Left colon (tissue), 2 donors: ENCODE measurements around the gene NBPF12. TPM values are rescaled to one million over a fixed set of nuclear protein-coding genes. Genes with fewer than 3 reads are reported as not detected.
"Not testable (repeated sequence)": the region's sequence is repeated elsewhere in the genome, so short reads cannot be mapped to it uniquely, and the experiment has no call there.

Source experiments
- ATAC-seq: fragments of 200-7000 bp; cut with Tn5 transposase; one replicate; pipeline ENCODE4 v1.9.1; 2020; ENCODE audit warnings: mild to moderate bottlenecking, moderate library complexity
- DNase-seq, 2 donors: peaks; one replicate each; pipeline ENCODE4 v3.0.0-alpha.2; 2020
- intact Hi-C, 2 donors: fragments of 100-400 bp; cut with DNase I in 1 of 2; cut with micrococcal nuclease in 1 of 2; formaldehyde crosslinking; loops; one replicate each; pipeline versions ENCODE4 v1.11.2 to v1.14.0; 2022; cut with DNase I, micrococcal nuclease
- long read RNA-seq: library from polyadenylated mRNA; unstranded; transcript quantifications from one replicate; pipeline ENCODE4 v2.0.0, GENCODE V29; 2021
- total RNA-seq, 2 donors: library from RNA; stranded (reverse); fragmentation: NEBNext Ultra II Directional; extraction: Animal tissue kit (Norgen Biotek cat#: 25700); gene quantifications; one replicate each; pipeline ENCODE4 v1.2.1, GENCODE V29; 2021
- donor health status: DM: no; HTN: no; CAD: no.
- donor health status: DM: yes; HTN: yes; CAD: no.

Gene NBPF12
- total RNA-seq = 10 to 100 TPM in 1 of 2 donors, 1 to 10 TPM in 1; 9.3 to 10.1 TPM
- long read RNA-seq, partial matches to known transcripts = 2 of 4 reads
- long read RNA-seq, other reads (novel, unspliced or antisense) = 2 of 4 reads

- DNase-seq (peak; percentile 84 to 88), ATAC-seq (peak; percentile 93)
- intact Hi-C loops = not testable (repeated sequence)
These were observed at the start of gene NBPF12 for GRCh38 chr1:146938242-146938902. TSS of gene NBPF12 (plus strand) at chr1:146938324. CDS start at chr1:146960144, 21,820 bp downstream.

- ATAC-seq, DNase-seq, intact Hi-C loops: not testable (repeated sequence)
These were observed 46.8 kb upstream of the NBPF12 start for GRCh38 chr1:146891355-146891754.

- ATAC-seq = peak; percentile 55
- DNase-seq, intact Hi-C loops: not testable (repeated sequence)
These were observed 45.8 kb upstream of the NBPF12 start for GRCh38 chr1:146892331-146892730.

GRCh38 chr1:146907565-146908261 is 30.4 kb upstream of the NBPF12 start:
- DNase-seq, intact Hi-C loops, ATAC-seq: not testable (repeated sequence)

GRCh38 chr1:146912975-146913374 is 25.1 kb upstream of the NBPF12 start:
- DNase-seq, intact Hi-C loops, ATAC-seq: not testable (repeated sequence)

- intact Hi-C loops, ATAC-seq, DNase-seq: not testable (repeated sequence)
These were observed 17.3 kb upstream of the NBPF12 start for GRCh38 chr1:146920811-146921210.

GRCh38 chr1:146922614-146923013 is 15.5 kb upstream of the NBPF12 start:
- DNase-seq, intact Hi-C loops, ATAC-seq: not testable (repeated sequence)

GRCh38 chr1:146924106-146924505 is 14.0 kb upstream of the NBPF12 start:
- ATAC-seq, intact Hi-C loops, DNase-seq: not testable (repeated sequence)

GRCh38 chr1:146926413-146926812 is 11.7 kb upstream of the NBPF12 start:
- intact Hi-C loops, DNase-seq, ATAC-seq: not testable (repeated sequence)

GRCh38 chr1:146930225-146930624 is 7.9 kb upstream of the NBPF12 start:
- intact Hi-C loops, DNase-seq, ATAC-seq: not testable (repeated sequence)

GRCh38 chr1:146934390-146935223 is 3.5 kb upstream of the NBPF12 start:
- DNase-seq, ATAC-seq: not testable (repeated sequence)

GRCh38 chr1:146937462-146937861 is 662 bp upstream of the NBPF12 start:
- ATAC-seq, DNase-seq, intact Hi-C loops: not testable (repeated sequence)

More at GRCh38 chr1:146934390-146935223, 3.5 kb upstream of the NBPF12 start:
- intact Hi-C loops = not testable (repeated sequence)

GRCh38 chr1:146938927-146939786 is 1.0 kb downstream of the NBPF12 start:
- ATAC-seq (peak; percentile 71), DNase-seq (peak; percentile 30 to 67)
- intact Hi-C loops = not testable (repeated sequence)

- DNase-seq, ATAC-seq, intact Hi-C loops: not testable (repeated sequence)
These were observed 2.2 kb downstream of the NBPF12 start for GRCh38 chr1:146940293-146940692.

GRCh38 chr1:146943342-146943886 is 5.3 kb downstream of the NBPF12 start:
- DNase-seq, ATAC-seq, intact Hi-C loops: not testable (repeated sequence)

GRCh38 chr1:146948127-146948526 is 10.0 kb downstream of the NBPF12 start:
- DNase-seq, intact Hi-C loops, ATAC-seq: not testable (repeated sequence)

GRCh38 chr1:146964340-146964739 is 26.2 kb downstream of the NBPF12 start:
- ATAC-seq, DNase-seq, intact Hi-C loops: not testable (repeated sequence)
